NCI-H2227 treated with DMSO at 0.1 percent for 48 hours (cell line): ENCODE results near the gene PLEKHH3.
A peak's percentile ranks its signal among the peaks of the same experiment; 100 is the strongest.

ENCODE experiments used
- DNase-seq: peaks from one replicate; lab custom pipeline; 2025; lab: John Stamatoyannopoulos, UW

The PLEKHH3 gene

DNA sequence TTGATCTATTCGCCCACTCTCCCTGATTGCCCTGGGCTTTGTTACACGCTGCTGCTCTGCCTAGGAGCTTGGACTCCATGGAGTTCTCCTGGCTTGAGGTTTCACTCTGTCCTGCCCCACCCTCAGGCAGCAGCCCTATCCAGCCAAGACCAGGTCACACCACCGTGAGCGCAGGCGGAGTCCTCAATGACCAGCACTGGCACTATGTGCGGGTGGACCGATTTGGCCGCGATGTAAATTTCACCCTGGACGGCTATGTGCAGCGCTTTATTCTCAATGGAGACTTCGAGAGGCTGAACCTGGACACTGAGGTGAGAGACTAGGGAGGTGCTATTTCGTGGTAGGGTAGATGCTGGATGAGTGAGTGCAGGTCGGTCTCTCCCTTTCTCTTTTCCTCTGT lies 9.0 kb upstream of the PLEKHH3 start:
- DNase-seq, result no peak

DNA sequence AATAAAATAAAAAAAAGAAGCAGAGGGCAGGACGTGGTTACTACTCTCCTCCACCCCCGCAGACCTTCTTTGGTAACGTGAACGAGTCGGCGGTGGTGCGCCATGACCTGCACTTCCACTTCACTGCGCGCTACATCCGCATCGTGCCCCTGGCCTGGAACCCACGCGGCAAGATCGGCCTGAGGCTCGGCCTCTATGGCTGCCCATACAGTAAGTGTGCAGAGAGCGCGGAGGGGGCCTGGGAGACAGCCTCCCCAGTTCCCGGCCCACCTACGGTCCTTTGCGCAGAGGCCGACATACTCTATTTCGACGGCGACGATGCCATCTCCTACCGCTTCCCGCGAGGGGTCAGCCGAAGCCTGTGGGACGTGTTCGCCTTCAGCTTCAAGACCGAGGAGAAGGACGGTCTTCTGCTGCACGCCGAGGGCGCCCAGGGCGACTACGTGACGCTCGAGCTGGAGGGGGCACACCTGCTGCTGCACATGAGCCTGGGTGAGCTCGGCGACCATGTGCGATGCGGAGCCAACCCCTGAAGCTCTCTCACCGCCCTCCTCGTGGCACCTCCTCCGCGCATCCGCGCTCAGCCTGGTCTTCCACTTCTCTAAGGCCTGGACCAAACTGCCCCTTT lies 8.2 kb upstream of the PLEKHH3 start:
- no peak for DNase-seq

DNA sequence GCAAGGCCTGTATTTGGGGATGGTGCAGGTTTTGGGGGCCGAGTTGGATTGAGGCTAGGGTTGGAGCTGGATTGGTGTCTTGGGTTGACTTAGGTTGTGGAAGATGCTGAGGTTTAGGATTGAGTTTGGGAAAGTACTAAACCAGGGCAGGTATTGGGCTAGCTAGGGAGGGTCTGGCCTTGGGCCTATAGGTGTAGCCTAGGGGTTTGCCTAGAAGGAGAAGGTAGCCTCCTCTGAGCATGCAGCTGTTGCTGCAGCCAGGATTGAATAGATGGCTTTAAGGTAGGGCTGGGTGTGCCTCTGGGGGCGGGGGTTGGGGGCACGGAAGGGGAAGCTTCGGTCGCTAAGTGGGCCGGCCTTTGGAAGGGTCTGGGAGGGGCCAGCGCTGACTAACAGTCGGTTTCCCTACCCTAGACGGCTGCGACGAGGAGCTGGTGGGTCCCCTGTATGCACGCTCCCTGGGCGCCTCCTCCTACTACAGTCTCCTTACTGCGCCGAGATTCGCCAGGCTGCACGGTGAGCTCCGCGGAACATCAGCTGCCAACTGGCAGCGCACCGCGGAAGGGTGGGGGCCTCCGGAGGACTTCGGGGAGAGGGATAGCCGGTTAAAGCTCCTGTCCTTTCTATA lies 6.7 kb upstream of the PLEKHH3 start:
- peak; percentile 58 for DNase-seq

DNA sequence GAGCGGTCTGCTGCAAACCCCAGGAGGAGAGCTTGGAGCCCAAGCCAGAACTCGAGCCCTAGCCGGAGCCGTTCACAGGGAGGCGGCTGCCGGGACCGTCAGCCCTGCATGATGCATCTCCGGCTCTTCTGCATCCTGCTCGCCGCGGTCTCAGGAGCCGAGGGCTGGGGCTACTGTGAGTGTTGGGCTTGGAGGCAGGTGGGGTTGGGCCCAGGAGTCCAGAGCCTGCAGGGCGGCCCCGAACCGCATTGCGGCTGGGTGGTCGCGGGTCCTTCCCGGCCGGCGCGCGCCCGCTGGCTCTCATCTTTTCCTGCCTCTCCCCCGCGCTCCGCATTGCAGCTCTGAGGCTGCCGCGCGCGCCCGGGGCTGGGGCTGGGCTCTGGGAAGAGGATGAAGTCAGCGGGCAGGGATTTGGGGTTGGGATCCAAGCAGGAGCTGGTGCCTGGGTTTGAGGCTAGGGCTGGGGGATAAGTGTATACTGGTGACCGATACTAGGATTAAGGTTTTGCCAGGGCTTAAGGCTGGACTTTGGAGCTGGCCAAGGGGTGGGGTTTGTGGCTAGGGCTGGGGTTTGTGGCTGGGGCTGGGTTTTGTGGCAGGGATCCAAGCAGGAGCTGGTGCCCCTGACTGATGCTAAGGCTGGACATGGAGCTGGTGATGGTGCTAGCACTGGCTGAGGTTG lies 6.1 kb upstream of the PLEKHH3 start:
- DNase-seq, result peak; percentile 28

DNA sequence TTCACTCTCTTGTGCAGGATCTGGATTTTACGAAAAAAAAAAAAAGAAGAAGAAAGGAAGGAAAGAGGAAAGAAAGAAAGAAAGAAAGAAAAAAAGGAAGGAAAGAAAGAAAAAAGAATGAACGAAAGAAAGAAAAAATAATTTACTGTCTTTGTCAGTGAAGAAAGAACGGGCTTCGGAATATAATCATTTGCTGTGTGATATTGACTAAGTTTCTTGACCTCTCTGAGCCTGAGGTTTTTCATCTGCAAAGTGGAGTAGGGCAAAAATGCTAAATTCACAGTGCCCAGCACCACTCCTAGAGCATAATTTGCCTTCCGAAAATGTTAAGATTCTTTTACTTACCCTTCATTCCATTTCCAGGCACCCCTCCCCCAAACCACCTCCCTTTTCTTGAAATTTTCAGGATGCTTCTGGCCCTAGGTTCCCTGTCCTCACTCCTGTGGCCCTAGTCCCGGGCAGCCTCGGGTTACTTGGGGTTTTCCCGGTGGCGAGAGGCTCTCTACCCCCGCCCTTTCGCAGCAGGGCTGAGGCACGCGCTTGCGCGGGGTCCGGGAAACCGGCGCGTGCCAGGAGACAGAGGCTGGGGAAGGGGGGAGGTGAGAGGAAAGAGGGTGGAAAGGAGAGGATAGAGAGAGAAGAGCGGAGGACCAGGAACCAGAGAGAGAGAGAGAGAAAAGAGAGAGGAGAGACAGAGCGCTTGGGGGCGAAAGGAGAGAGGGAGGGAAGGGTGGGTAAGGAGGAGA lies 5.4 kb upstream of the PLEKHH3 start, which contains the start of gene CNTNAP1:
TSS of gene CNTNAP1 (plus strand) at position 556 of the 746 bp plus-strand sequence. CDS start 299 bp downstream, outside the sequence.
- DNase-seq, result peak; percentile 73

DNA sequence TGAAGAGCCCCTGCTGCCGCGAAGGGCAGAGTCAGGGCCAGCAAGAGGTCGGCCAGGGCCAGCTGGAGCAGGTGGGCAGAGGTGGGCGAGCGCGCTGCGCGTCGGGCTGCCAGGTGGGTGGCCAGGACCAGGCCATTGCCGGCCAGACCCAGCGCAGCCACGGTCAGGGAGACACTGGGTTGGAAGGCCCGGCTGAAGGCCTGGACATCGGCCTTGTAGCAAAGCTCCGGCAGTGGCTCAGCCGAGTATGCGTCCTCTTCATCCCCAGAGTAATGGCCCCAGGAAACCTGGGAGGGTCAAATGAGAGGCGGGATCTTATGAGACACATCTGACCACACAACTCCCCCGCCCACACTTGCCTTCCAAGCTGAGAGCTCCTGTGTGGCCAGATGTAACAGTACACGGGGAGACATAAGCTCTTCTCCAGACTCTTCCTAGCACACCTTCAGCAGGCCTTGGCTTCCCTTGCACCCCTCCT lies 3.6 kb upstream of the PLEKHH3 start:
- no peak for DNase-seq

DNA sequence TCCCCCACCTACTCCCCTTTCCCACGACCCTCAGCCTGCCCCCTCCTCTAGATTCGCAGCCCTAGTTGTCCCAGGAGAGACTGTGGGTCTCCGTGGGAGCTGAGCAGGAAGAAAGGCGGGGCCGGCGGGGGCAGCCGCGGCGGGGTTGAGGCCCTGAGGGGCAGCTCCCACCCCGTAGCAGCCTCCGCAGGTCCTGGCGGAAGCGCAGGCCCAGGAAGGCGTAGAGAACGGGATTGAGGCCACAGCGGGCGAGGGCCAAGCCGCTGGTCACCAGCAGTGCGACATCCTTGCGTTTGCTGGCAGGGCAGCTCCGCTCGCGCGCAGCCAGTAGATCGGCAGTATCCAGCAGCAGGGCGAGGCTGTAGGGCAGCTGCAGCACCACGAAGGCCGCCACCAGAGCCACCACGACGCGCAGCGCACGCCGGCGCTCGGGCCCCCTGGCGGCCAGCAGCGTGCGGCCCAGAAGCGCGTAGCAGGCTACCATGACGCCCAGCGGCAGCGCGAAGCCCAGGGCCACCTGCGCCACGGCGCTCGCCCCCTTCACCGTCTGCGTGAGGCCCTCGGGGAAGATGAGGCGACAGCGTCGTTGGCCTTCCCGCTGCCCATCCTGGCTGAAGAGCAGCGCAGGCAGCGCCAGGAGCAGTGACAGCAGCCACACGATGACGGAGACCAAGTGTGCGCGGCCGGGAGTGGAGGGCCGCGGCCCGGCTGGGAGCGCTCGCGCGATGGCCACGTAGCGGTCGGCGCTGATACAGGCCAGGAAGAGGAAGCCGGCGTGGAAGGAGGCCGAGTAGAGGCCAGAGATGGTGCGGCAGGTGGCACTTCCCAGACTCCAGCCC lies 2.9 kb upstream of the PLEKHH3 start:
- DNase-seq, result peak; percentile 69

DNA sequence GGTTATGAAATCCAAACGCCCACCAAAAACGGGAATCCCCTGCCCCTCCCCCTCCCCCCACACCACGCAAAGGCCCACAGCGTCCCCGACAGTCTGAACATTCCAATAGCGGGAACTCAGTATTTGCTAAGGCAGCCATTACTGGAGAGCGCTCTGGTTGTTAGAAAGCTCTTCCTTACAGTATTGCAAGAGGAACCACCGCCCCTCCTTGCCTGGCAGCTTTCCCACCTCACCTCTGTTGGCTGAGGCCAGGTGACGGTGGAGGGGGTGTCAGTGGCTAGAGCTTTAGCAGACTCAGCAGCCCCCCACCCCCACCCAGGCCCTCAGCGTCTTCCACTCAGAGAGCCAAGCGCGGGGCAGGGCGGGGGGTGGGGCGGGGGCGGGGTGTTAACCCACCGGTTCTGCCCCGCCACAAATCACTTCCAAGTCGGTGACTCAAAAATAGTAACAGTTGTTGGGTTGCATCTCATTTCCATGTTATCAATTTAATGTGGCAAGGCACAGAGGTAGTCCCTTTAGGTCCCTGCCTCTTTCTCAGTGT lies 2.2 kb upstream of the PLEKHH3 start:
- DNase-seq, result peak; percentile 76

DNA sequence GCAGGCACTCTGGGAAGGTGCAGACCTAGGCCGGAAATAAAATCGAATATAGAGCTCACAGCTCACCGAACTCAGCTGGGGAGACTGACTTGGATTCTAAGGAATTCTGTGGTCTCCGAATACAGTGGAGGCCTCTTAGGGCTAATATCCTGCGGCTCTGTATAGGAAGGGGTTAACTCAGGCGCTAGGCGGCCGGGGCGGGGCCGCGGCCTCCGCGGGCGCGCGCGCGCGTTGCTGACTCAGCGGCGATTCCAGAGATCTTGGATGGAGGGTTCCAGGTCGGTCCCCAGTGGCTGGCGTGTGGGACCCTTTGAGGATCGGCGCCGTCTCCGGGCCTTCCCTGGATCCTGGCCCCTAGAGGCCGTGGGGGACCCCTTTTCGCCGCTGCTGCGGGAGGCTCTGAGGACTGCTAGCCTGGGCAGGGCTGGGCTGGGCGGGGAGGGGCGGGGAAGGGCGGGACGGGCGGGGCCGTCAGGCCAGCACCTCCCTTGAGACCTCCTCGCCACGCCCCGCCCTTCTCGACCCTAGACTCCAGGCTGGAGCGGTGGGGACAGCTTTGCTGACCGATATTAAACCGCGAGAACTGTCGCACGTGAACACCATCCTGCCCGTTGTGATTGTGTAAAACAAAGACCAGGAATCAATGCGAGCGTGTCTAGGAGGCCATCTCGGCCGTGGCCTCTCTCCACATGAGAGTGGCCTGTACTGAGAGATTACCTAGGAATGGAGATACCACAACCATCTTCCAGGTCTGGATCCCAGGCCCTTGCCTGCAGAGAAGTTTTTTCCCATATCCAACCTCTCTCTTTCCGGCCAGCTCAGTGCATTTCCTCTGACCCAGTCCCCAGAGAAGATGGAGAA lies 1.4 kb upstream of the PLEKHH3 start:
- peak; percentile 88 for DNase-seq

DNA sequence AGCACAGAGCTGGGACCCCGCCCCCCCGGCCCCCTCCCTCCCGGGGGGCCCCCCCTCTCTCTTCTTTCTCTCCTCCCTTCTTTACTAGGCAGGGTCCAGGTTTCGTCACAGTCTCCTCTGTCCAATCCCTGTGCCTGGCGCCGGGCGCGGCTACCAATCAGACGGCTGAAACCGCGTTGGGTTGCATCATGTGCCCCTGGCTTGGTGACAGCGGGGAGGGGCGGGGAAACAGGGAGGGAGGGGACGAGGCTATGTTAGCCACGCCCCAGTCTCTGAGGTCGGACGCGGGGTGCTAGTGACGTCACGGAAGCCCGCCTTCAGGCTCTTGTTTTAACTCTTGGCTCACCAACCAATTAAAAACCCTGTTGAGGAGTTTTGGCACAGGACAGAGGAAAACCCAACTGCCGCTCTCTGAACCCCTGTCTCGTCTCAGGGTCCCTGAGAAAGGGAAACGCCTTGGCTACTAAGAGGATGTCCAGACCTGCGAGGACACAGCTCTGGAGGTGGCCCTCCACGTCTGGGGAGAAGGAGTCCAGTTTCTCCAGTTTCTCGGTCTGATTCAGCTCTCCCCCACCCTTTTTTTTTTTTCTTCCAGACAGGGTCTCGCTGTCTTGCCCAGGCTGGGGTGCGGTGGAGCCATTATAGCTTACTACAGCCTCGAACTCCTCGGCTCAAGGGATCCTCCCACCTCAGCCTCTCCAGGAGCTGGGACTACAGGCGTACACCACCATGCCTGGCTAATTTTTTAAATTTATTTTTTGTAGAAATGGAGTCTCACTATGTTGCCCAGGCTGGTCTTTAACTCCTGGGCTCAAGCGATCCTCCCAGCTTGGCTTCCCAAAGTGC lies 441 bp upstream of the PLEKHH3 start:
- peak; percentile 98 for DNase-seq

DNA sequence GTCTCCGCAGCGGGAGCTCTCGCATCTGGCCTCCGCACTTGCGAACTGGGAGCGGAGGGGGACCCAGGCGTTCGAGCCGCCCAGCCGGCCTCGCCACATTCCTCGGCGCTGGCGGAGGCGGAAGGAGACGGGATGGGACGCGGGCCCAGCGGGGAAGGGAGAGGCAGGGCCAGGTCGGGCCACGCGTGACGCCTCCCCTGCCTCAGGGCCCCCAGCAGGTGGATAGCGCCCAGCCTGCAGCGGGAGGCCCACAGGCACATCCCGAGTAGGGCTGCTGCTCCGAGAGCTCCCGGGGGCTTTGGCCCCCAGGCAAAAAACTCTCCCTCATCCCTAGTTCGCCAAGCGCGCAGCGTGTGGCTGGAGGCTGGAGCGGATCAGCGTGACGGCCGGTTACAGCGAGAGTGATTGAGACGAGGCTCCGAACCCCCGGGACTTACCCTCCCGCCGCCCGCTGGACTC lies 800 bp downstream of the PLEKHH3 start:
- DNase-seq, result no peak

DNA sequence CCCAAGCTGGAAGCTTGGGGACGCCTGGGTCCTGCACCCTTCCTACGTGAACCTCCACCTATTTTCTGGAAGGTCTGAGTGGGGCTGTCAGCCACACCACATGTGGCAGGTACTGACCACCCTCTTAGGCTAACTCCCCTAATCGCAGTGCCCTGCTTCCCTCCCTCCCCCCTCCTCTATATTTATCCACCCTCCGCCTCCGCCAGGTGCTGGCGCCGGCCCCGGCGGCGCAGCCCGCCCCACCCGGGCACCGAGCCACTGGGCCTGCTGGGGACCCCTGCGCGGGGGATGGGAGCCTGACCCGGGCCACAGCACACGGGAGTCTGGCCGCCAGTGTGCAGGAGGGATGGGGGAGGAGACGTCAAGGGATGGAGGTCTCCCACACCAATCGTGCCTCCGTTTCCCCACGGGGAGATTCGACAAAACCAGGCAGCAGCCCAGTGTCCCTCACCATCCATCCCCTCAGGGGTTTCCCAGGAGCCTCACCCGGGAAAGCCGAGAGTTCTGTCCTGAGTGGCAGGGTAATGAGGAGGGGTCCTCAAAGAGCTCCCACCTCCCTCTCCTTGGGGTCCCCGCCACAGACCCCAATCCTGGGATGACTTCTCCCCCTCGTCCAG lies 1.3 kb downstream of the PLEKHH3 start:
- DNase-seq, result no peak

DNA sequence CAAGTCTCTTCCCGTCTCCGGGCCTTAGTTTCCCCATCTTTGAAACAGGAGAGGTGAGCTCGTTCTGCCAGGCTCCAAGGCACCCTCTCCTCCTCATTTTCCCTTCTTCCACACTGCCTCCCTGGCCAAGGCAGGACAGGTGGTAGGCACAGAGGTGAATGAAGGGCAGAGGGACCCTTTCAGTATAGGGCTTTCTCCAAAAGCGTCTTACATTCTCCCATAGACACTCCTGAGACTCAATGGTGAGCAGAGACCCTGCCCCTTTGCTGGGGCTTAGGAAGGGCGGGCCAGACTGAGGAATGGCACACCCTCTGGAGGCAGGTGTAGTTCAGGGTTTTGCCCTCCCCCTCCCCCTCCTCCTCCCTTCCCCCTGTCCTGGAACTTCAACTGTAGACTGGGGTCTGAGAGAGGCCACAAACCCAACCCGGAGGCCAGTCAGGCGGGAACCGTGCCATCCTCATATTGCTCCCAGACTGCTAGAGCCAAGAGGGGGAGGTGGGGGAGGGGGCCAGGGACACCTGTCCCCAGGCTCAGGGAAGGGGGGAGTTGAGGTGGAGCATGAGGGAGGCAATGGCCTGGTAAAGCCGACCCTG lies 1.9 kb downstream of the PLEKHH3 start:
- DNase-seq, result no peak

DNA sequence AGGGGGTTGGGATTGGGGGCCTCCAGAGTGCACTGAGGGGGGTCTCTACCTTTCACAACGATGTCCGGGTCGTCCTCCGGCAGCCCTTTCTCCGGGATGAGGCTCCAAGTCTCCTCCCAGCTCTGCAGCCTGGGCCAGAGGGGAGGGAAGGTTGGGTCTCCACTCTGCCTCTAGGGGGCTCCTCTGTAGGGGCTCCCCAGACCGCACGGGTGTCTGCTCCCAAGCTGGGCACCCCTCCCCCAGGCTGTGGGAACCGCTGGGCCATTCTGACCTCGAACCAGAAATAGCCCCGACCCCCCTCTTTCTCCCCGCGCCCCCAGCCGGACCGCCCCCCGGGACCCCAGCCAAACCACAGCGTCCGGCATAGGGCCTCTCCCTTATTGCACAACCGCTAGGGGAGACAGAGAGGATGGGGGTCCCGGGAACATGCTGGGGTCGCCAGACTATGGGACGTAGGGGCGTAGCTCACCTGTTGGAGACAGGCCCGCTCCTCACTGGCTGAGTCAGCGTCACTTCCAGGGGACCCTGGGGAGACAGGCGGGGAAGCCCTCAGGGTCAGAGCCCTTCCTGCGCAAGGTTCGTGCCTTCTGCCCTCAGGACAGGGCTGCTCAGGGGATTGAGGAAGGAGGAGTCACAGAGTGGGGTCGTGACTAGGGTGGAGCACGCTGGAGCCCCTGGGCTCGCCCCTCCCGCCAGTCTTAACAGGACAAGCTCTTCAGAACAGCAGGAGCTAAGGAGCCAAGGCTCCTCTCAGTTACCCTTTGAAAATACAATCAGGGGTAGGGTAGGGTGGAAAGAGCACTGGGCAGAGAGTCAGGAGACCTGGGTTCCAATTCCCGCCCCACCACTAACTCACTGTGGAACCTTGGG lies 2.7 kb downstream of the PLEKHH3 start:
- no peak for DNase-seq

DNA sequence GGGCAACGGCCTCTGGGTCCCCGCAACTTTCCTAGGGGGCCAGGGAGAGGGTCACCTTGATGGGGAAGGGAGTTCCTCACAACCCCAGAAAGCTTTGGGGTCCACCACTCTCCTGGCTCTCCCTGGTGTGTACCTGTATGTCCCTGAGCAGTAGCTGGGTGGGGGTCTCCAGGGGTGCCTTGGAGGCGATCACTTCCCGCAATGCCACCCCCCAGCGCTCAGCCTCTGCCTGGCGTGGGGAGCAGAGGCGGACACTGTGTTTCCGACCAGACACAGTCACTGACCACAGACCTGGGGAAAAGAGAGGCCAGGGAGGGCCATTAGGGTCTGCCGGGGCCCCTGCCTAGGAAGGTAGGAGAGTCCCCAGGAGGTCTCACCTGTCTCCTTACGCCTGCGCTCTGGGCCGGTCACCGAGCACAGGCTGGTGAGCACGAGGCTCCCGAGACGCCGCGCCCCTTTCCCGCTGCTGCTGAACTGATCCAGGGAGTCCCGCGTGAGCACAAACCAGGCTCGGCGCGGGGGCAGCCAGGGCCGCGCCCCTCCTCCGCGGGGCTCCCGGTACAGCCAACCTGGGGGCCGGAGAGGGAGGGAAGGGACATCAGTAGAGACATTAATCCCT lies 3.4 kb downstream of the PLEKHH3 start:
- DNase-seq, result no peak

DNA sequence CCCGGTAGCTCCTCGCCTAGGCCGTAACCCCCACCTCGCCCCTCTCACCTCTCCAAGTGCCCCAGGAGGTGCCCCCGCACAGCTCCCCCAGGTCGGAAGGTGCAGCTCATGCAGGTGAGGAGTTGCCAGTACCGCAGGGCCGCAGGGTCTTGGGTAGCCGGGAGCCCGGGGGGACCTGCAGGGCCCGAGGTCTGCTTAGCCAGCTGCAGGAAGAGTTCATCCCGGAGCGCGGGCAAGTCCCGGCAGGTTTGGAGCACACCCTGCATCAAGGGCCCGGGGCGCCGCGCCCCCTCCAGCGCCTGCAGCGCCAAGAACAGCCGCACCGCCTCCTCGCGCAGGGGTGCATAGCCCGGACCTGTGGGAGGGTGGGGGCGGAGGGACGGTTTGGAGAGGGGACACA lies 4.8 kb downstream of the PLEKHH3 start:
- no peak for DNase-seq
